Measurements from ENCODE around the gene SCUBE3.

DNA sequence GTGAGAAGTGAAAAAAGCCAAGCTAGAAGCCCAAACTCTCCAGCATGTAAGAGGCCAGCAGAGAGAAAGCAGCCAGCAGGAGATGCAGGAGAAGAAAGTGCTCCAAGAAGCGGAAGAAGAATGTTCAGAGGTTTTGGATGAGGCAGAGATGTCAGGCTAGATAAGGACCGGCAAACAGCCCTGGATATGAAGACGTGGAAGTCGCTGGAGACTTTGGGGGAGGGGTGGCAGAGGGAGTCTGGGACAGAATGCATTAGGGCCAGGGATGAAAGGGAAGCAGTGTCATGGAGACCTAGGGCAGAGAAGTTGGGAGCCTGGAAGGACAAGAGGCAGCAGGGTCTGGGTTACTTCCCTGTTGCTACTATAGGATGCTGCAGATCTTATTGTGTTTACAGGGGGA is 5.3 kb upstream of the SCUBE3 start:
- TF ChIP-seq, protein P1, sequence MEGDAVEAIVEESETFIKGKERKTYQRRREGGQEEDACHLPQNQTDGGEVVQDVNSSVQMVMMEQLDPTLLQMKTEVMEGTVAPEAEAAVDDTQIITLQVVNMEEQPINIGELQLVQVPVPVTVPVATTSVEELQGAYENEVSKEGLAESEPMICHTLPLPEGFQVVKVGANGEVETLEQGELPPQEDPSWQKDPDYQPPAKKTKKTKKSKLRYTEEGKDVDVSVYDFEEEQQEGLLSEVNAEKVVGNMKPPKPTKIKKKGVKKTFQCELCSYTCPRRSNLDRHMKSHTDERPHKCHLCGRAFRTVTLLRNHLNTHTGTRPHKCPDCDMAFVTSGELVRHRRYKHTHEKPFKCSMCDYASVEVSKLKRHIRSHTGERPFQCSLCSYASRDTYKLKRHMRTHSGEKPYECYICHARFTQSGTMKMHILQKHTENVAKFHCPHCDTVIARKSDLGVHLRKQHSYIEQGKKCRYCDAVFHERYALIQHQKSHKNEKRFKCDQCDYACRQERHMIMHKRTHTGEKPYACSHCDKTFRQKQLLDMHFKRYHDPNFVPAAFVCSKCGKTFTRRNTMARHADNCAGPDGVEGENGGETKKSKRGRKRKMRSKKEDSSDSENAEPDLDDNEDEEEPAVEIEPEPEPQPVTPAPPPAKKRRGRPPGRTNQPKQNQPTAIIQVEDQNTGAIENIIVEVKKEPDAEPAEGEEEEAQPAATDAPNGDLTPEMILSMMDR (IDR thresholded peaks at IDR 0.05): no peak
- TF ChIP-seq POLR2A (IDR thresholded peaks at IDR 0.05; ENCODE audit: low read depth) (no peak), EP300 (IDR thresholded peaks at IDR 0.05) (no peak)

Data from esophagus muscularis mucosa (tissue), 4 donors.